NCI-H345 (cell line): Measurements from ENCODE around the gene XYLT1.
"Not testable (repeated sequence)": the region's sequence is repeated elsewhere in the genome, so short reads cannot be mapped to it uniquely, and the experiment has no call there.

Experiments used
- DNase-seq: peaks from one replicate; lab custom pipeline; 2025; lab: John Stamatoyannopoulos, UW

Gene XYLT1

DNA sequence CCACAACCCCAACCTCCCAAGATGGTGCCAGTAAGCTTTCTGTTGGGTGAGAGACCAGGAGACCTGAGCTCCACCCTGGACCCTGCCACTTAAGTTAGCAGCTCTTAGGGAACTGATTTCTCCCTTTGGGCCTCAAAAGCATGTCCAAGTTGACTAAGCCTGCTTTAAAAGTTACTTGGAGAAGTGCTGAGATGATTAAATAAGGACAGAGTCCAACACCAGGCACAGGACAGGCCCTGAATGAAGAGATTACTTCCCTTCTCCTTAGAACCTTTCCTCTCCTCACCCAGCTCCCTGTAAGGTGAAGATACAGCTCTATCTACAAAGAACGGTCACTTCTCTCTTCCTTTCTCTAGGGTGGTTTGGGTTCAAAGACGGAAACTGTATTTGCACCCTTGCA is 162.6 kb downstream of the XYLT1 start:
- no peak for DNase-seq

DNA sequence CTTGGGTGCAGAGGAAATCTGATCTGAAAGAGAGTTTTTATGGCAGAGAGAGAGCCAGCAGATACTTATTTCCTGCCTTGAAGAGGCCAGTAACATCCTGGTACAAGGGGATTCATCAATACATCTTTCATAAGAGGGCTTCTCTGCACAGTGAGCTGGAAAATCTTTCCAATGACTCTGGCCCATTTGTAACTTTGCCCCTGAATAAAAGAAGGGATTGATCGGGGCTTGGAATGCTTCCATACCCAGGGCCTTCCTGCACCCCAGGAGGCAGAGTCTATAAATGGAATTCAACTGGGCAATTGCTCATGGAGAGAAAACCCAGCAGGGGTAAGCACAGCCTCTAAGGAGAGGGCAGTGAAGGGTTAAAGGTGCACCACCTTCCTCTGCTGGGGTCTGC is 163.3 kb downstream of the XYLT1 start:
- DNase-seq = no peak

DNA sequence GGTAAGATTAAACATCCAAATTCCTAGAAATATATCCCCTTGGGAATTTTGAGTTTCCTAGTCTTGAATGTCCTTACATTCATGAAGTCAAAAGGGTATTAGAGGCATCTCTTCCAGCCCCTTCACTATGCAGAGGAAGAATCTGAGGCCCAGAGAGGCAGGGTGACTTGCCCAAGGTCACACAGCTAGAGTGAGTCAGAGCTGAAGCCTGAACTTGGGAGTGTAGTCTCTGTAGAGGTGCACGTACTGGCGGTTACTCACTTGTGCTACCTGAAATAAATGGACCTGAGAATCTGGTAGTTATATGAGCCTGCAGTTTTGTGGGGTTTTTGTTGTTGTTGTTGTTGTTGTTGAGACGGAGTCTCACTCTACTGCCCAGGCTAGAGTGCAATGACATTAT is 164.0 kb downstream of the XYLT1 start:
- no peak for DNase-seq

DNA sequence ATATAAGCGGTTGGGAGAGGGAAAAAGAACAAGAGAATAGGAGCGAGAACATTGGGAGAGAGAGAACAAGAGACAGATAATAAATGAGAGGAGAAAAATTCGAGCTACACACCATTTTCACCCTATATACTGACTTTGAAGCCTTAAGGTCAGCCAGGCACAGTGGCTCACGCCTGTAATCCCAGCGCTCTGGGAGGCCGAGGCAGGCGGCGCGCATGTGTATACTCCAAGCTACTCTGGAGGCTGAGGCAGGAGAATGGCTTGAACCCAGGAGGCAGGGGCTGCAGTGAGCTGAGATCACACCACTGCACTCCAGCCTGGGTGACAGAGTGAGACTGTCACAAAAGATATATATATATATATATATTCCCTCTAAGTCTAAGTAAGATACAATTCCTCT is 164.5 kb downstream of the XYLT1 start:
- DNase-seq = not testable (repeated sequence)

DNA sequence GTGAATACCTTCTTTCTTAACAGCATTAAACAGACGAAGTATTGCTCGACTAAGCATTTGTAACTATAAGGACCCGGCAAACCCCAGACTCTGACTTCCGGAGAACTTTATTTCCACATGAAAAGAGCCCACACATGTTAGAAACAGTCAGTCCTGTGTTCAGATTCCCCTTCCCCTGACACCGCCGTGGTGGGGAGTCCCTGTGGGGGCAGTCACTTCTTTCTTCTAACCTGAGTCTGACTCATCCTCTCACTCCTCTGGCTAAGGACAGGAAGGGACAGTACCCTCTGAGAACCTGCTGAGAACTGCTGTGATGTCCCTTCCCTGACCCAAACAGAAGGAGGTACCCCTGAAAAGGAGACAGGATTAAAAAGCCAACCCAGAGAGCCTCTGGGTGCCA is 165.1 kb downstream of the XYLT1 start:
- no peak for DNase-seq

DNA sequence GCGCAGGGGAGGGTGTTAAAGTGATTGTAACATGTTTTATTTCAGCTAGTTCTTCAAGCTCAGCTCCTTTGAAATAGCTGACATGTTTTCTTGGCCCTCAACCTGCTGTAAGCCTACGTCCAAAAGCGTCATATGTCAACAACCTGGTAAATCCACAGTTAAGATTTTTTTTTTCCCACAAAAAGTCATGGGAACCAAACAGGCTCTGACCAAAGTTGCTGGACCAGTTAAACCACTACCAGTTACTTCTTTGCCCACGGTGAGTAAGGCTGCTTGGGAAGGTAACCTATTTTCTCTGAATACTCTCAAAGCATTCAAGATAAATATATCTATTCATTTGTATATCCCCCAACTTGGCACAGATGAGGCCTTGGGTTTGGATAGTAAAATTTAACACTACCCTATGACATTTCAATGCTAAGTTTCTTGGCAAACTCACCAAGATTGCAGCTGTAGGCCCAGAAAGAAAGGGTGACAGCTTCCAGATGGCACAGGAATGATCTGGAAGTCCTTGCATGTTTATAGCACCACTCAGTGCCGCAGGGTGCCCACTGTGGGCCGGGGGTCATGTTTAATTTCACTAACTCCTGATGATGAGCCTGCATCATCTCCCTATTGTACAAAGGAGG is 166.2 kb downstream of the XYLT1 start:
- no peak for DNase-seq

DNA sequence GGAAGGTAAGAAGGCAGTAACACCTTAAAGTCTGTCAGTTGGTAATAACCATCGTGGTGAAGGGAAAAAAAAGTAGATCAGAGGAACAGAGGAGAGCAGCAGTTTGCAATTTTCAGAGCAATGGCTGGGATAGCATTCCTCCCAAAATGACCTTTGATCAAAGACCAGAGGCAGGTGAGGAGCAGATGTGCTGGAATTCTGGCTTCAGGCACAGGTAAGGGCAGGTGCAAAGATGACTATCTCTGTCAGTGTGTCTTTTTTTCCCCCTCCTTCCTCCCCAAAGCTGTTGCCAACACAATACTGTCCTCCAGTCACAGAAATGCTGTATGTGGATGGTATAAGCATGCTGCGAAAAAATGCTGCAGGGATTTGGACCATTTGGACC is 166.7 kb downstream of the XYLT1 start:
- no peak for DNase-seq

DNA sequence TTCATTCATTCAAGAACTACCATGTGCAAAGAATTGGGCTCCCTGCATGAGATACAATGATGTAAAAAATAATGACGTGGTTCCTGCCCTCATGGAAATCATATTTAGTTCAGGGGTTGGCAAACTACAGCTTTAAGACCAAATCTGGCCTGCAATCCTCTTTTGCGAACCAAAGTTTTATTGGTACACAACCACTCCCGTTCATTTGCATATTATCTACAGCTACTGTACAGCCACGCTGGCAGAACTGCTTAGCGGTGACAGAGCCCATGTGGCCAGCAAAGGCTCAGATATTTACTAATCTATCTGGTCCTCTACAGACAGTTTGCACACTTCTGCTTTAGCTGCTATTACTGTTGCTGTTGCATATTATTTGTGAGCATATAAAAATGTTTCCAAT is 167.7 kb downstream of the XYLT1 start:
- DNase-seq = no peak

DNA sequence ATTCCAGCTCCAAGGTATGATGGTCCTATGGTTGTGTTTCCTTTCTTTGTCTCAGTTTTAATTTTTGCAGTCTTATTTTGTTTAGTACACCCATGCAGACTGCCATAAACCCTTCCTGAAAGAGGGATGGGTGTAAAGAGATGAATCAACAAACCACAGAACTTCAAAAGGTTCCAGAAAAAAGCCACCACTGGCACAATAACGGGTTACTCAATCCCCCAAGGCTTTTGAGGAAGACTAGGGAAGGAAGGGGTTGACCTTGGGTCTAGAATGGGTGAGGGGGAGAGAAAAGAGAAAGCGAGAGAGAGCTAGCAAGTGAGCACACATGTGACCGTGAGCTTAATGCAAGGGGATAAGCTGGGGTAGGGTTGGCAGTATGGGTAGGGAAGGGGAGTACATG is 168.1 kb downstream of the XYLT1 start:
- no peak for DNase-seq

DNA sequence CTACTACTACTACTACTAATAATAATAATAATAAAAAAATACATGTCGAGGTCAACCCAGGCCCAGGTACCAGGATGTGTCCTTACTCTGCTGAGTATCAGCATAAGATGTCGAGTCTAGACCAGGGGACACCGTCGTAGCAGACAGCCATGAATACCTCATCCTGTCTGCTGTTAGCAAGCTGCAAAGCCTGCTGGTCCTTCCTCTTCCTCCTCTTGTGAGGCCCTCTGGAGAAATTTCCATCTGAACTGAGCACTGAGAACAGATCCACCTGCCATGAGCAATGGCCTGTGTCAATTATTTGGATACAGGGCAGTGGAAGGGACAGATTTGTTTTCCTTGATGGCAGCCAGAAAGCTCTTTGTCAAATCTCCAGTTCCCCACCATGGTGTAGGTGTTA is 168.5 kb downstream of the XYLT1 start:
- DNase-seq = no peak

DNA sequence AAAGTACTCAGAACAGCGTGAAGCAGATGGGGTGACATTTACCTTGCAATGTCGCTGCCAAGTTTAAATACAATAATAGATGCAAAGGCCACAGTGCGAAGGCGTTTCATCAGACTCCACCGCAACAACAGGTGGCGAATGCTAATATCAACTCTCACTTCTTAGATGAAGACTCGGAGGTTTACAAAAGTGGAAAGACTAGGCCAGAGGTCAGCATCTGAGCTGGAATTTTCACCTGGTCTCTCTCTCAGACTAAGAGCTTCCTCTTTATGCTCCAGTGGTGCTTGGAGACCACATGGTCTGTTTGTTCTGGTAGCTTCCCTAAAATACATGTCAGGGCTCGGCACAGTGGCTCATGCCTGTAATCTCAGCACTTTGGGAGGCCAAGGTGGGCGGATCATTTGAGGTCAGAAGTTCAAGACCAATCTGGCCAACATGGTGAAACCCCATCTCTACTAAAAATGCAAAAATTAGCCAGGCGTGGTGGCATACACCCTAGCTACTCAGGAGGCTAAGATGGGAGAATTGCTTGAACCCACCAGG is 169.1 kb downstream of the XYLT1 start:
- DNase-seq = no peak

DNA sequence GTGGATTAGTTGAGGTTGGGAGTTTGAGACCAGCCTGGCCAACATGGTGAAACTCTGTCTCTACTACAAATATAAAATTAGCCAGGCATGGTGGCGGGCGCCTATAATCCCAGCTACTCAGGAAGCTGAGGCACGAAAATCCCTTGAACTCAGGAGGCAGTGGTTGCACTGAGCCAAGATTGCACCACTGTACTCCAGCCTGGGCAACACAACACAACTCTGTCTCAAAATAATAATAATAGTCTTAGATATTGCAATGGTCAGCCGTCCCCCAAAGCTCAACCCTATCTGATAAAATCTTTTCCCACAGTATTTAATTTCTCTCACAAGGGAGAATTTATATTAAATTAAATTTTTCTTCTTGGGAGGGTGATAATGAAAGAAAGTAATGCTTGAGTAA is 169.6 kb downstream of the XYLT1 start:
- no peak for DNase-seq

DNA sequence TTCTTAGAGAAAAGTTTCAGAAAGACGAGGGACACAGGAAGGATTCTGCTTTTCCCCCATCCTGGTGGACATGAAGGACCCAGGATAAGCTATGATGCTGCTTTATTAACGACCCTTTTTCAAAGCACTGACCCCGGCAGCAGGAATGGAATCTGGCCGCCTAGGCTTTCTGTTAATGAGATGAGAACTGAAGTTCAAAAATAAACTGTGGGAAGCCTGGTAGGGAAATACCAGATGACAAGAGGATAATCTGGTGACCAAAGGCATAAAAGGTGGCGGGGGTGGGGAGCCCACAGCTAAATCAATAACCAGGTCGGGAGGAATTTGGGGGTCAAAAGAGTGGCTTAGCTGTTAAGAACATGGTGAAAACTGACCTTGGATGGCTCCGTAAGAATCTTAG is 171.0 kb downstream of the XYLT1 start:
- no peak for DNase-seq

DNA sequence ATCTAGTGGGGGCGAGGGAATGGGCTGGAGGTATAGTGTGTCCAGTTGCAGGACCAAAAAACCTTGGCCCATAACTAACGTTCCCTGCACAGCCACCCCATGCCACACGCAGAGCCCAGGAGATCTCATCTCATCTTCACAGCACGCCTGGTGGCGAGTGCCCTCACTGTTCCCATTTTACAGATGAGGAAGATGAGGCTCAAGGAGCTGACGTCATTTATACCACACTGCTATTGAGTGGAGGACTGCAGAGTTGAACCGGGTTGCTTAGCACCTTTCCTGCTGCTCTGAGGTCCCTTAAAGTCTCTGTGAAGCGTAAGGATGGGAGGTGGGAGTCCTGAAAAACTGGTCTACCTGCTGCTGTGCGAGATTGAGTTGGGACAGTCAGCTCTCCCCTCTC is 172.5 kb downstream of the XYLT1 start:
- no peak for DNase-seq

DNA sequence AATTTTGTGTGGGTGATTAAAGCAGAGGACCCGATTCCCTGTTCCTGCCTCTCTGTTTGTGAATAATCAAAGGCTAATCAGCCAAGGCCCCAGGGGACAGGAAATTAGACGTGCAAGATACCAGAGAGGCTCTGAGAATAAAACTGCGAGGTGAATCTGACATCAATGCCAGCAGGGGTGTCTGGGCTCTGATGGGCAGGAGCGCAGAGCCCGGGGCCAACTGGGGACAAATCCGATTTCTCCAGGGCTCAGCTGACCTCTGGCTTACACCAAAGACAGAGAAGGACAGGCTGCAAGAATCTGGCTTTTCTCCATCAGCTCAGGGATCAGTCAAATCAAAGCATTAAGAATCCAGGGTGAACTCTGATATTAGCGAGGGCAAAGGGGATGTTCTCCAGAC is 174.3 kb downstream of the XYLT1 start:
- DNase-seq = no peak

DNA sequence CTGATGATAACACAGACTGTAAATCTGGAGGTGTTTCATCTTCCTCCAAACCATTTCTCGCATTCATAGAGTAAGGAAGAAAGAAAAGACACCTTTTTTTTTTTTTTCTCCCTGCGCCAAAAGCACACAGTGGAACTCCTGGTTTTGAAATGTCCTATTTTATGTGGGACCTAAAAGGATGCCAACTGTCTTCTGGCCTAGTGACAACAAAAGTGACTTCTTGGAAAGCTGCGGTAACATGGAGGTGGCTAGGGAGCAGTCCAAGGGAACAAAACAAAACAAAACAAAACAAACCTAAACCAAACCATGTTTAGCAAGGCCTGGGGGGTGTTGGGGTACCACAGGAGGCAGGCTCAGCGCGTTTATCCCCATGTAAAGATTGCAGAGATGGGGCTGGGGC is 174.8 kb downstream of the XYLT1 start:
- no peak for DNase-seq

DNA sequence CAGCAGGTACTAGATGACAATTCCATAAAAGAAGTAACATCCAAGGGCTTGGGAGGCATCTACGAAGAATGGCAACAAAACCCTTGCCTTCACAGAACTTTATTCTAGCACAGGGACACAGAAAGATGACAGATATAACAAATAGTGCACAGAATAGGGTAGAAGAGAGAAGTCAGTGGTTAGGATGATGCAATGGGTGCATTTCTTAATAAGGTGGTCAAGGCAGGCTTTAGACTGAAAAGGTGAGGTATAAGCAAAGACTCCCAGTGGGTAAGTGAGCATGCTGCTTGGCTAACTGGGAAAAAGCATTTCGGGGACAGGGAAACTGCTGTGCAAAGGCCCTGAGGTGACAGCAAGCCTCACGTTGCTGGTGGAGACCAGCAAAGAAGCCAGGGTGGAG is 175.9 kb downstream of the XYLT1 start:
- DNase-seq = no peak

DNA sequence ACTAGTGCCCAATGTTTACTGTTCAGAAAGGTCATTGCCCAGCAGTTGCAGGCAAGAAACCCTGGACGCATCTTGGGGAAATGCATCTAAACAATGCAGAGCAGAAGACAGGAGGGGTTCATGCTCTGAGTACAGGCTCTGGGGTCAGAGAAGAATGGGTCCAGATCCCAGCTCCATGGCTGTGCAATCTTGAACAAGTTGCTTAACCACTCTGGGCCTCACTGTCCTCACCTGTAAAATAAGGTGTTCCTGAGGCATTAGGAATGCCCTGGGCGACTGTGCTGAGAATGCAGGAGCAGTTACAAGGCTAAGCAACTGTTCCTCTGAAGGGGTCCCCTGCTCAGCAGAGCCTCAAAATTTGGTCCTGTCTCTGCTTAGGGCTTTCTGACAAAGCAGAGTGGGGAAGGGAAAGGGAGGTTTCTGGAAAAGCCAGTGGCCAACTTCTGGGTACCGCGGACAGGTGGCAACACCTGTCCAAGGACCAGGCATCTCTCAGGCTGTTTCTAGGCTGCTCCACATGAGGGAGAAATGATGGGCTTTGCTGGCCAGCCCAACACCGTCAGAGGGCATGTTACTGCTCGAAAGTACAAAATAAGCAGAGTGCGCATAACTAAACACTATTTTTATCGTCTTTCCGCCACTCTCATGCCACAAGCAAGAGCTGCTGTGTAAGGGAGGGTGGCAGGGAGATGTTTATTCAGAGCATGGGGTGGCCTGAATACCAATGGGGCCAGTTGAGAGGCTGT is 176.8 kb downstream of the XYLT1 start:
- DNase-seq = no peak

DNA sequence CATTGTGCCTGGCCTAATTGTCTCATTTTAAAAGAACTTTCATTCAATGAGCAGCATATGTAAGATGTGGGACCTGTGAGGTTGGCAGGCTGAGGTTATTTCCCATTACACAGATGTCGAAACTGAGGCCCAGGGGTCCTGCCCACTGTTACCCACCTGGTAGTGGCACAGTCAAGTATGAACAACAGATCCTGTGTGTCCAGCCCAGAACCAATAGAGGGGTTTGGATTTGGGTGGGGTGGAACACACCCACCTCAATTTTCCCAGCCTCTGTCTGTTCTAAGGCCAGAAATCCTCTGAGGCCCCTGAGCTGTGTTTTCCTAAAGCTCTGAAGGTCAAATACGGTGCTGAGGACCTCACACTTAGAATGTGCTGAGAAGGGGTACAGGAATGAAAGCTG is 179.5 kb downstream of the XYLT1 start:
- no peak for DNase-seq

DNA sequence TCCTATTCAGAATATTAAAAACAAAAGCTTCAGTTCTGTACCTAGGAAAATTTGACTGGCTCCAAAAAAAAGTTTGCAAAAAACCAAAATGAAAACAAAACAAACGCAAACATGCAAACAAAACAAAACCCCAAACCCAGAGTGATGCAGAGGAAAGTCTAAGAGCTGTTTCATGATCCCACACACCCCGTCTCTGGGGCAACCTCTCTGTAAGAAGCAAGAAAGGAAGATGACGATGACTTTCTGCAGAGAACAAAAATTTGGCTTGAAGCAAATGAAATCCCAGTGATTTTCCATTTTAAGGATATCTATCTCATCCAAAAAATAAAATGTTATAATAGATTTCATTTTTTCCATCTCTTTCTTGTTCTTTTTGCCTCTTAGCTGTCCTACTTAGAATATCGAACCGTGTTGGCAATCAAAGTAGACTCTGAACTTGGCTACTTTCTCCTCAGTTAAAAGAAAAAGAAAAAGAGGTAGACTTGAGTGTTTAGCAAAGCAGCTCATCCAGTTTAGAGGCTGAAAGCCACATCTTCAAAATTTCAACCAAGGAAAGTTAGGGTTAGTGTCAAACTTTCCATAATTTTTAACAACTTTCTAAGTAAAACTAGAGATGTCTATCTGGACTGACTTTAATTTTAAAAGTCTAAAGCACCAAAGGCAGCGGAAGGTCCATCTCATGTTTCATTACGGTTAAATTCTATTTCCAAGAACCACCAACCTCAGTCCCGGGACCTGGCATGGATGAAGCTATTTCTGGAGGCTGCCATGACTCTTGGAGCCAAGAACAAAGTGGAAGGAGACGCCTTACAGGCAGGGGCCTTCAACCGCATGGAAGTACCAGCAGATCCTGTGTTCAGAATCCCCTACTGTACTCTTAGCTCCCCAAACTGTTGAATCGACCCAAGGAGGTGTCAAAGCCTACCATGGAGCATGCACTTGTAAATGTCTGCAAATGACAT is 180.8 kb downstream of the XYLT1 start:
- no peak for DNase-seq

DNA sequence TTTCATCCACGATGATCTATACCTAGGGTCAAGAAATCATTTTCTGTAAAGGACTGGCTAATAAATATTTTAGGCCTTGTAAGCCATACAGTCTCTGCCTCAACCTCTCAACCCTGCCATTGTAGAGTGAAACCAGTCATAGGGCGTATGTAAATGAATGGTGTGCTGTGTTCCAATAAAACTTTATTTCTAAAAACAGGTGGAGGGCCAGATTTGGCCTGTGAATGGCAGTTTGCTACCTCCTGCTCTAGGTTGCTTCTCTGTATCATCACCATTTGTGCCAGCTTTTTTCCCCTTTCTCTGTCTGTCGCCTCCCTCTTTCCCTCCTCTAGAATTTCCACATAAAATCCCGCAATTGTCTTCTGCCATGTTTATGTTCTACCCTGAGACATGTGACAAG is 181.7 kb downstream of the XYLT1 start:
- no peak for DNase-seq

DNA sequence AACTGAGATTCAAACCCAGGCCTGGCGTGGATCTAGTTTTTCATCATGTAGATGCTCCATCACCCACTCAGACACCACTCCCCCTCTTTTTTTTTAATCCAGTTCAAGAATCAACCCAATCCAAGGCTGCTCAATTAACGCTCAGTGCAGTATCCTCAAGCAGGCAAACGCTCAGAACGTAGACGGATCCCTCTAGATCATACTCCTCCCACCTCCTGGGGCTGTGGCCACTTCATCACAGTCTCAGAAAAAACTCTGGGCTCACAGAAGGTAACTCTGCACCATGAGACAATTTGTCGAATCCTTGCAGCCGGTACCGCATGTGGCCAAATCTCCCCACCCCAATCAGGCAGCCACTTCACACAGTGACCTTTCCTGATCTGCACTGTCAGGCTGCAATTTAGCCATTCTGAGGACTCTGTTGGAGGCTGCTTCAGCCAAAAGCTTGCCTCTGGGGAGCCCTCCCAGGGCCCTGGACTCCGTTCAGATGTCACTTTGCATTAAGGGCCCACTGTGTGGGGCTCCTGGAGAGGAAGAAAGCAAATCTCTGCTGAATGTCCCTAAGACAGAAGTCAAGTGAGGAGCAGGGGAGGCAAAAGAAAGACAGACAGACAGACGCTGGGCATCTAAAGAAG is 183.5 kb downstream of the XYLT1 start:
- no peak for DNase-seq
